NCI-H510A treated with DMSO at 0.1 percent for 48 hours (cell line): Measurements from ENCODE around the gene PARN.
"Not testable (repeated sequence)": the region's sequence is repeated elsewhere in the genome, so short reads cannot be mapped to it uniquely, and the experiment has no call there.

Source experiments
- DNase-seq: peaks from one replicate; lab custom pipeline; 2025; lab: John Stamatoyannopoulos, UW

Gene PARN, protein sequence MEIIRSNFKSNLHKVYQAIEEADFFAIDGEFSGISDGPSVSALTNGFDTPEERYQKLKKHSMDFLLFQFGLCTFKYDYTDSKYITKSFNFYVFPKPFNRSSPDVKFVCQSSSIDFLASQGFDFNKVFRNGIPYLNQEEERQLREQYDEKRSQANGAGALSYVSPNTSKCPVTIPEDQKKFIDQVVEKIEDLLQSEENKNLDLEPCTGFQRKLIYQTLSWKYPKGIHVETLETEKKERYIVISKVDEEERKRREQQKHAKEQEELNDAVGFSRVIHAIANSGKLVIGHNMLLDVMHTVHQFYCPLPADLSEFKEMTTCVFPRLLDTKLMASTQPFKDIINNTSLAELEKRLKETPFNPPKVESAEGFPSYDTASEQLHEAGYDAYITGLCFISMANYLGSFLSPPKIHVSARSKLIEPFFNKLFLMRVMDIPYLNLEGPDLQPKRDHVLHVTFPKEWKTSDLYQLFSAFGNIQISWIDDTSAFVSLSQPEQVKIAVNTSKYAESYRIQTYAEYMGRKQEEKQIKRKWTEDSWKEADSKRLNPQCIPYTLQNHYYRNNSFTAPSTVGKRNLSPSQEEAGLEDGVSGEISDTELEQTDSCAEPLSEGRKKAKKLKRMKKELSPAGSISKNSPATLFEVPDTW

DNA sequence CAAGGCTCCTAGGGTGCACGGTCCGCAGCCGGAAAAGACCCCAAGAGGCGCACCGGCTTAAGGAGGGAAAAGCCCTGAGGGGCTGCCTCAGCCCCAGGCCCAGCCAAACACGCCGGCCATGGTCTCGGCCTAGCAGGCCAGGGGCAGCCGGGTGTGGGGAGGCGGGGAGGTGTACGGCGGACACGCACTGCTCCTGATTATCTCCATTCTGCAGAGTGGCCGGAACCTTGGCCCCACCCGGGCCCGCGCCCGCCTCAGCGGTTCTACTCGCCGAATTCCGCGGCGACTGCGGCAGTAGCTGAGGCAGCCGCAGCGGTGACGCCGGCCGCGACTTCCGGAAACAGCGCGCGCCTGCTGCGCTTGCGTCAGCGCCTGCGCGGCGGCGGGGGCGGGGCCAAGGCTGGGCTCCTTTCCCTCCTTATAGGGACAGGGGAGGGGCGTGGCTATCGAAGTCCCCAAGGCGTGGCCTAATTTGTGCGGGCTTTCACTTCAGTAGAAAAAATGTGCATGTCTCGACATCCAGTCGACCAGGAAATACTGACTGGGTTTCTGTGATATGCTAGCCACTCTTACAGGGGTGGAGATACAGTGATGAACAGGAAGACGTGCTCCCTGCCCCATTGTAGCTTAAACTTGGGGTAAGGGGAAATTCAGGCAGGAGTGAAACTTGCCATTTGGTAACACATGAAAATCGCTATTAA is at the start of gene PARN:
TSS of gene PARN (minus strand) at position 342 of the 701 bp plus-strand sequence. CDS start at position 207, 135 bp downstream.
- DNase-seq = peak; percentile 89

DNA sequence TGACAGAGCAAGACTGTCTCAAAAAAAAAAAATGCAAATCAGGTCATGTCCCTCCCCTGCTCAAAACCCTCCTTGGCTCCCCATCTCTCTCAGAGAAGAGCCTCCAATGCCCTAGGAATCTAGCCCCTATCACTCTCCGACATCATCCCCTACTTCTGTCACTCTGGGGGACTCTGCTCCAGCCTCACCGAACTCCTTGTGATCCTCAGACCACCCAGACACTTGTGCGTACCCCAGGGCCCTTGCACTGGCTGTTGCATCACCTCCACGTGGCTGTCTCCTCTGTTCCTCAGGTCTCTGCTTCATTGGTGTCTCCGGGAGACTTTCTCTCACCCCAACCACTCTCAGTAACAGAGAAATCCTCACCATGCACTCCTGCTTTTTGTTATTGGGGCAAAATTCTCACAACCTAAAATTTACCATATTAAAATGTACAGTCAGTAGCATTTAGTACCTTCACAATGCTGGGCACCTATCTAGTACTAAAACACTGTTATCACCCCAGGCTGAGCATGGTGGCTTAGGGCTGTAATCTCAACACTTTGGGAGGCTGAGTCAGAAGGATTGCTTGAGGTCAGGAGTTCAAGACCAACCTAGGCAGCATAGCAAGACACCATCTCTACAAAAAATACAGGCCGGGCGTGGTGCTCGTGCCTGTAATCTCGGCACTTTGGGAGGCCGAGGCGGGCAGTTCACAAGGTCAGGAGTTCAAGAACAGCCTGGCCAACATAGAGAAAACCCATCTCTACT is 48.9 kb upstream of the PARN start:
- DNase-seq = no peak

DNA sequence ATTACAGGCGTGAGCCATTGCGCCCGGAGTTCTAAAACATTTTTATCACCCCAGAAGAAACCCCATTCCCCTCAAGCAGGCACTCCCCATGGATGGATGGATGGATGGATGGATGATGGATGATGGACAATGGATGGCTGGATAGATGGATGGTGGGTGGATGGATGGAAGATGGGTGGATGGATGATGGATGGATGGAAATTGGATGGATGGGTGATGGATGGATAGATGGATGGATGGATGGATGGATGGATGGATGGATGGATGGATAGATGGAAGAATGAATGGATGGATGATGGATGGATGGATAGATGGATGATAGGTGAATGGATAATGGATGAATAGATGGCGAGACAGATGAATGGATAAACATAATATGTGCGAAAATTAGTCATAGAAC is 47.6 kb upstream of the PARN start:
- DNase-seq = no peak

DNA sequence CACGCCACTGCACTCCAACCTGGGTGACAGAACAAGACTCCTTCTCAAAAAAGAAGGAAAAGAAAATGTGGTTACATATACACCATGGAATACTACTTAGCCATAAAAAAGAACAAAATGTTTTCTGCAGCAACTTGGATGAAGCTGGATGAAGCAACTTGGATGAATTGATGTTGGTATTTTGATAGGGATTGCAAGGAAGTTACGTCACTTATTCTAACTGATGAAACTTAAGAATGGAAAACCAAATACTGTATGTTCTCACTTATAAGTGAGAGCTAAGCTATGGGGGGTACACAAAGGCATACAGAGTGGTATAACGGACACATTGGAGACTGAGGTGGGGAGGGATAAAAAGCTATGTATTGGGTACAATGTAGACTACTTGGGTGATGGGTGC is 46.6 kb upstream of the PARN start:
- no peak for DNase-seq

DNA sequence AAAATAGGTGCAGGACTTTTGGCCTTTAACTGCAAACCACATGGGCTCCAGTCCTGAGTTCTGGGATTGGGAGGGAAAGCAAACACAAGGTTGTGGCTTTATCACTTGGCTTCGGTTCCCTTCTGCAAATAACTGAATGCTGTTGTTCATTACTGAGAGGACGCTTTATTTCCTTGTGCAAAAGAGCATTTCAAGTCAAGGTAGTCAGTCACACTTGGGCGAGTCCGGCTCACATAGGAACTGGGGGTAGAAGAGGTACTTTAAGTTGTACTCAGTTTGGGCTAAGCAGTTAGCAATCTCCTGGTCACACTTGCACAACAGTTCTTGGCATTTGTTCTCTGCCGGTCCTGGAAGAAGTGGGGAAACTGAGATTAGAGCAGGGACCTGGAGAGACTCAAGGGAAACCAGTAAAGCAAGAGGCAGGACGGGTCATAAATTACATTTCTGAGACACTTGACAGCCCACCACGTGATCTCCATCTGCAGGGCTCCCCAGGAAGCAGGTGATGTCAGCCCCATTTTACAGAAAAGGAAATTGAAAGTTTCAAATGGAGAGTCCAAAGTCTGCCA is 42.4 kb upstream of the PARN start:
- no peak for DNase-seq

DNA sequence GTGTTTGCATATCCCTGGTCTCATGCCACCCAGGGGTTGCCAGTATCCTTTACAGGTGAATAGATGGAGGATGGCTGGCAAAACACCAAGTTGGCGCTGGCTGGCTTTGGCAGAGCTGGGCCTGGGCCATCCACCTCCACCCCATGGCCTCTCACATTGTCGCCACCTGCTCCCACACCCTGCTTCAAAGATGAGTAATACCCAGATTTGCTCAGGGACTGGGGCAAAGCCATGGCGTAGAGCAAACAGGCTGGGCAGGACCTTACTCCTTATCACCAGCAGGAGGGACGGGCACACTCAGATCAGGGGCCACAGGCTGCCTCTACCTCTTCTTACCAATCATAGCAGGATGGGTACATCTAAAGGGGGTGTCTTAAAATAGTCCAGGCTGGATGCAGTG is 39.7 kb upstream of the PARN start:
- no peak for DNase-seq

DNA sequence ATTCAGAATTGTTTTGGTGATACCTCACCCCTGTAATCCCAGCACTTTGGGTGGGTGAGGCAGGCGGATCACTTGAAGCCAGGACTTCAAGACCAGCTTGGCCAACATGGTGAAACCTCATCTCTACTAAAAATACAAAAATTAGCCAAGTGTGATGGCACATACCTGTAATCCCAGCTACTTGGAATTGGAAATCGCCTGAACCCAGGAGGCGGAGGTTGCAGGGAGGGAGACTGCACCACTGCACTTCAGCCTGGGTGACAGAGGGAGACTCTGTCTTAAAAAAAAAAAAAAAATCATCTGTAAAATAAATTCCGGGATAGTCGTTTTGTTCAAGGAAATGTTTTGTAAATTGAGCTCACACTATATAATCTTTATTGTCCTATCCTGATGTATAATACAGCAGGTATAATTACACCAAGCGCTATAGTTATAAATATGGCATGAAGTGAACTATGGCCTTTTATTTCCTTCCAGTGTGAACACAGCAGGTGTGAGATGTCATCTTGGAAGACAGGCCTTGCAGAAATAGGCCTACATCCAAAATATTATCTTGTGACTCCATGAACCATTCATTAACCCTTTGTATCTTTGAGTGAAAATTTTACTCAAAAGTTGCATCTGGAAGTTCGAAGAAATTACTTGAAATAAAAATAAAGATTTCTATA is 38.6 kb upstream of the PARN start:
- no peak for DNase-seq

DNA sequence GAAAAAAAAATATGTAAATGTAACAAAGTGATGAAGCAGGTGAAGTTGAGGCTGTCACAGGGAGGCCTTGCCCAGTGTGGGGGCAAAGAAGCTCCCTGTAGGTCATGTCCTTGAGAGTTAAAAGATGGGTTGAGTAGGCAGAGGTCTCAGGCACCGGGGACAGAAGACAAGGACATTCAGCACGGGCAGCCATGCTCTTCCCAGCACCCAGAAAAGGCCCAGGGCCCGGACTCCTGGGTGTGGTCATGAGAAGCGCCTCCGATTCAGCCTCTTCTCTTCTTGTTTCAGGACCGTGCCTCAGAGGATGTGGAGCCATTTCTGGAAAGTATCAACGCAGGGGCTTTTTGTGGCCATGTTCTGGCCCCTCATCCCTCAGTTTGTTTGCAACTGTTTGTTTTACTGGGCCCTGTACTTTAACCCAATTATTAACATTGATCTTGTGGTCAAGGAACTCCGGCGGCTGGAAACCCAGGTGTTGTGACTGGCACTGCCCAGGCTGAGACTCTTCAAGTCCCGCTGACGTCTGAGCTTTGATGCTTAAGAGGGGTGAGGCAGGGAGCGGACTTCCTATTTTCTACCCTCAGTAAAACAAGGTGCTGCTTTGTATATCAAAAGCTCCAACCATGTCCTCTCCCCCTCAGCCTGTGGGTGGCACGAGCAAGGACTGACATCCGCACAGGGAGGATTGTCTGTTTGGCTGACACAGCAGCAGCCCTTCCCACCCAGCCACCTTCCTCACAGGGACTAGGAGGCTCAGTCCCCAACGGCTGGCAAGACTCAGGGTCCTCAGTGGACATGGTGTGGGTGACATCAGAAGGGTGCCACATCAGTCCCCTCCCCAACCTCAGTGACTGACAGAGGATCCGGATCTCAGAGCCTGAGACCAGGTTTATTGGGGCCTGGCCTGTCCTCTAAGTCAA is 37.5 kb upstream of the PARN start:
- no peak for DNase-seq

DNA sequence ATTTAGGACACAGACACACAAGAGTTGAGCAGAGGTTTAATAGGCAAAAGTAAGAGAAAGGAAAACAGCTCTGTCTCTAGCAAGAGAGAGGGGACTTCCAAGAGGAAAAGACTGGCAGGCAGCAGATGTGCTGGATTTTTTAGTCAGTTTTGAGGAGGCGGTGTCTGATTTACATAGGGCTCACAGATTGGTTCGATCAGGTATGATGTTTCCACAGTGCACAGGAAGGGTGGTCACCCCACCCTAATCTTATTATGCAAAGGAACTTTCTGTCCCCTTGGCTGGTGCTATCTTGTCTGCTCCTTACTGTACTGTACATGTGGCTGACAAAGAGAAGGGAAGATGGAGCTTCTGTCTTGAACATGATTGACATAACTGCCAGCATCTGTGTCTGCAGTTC is 28.0 kb upstream of the PARN start:
- DNase-seq = no peak

DNA sequence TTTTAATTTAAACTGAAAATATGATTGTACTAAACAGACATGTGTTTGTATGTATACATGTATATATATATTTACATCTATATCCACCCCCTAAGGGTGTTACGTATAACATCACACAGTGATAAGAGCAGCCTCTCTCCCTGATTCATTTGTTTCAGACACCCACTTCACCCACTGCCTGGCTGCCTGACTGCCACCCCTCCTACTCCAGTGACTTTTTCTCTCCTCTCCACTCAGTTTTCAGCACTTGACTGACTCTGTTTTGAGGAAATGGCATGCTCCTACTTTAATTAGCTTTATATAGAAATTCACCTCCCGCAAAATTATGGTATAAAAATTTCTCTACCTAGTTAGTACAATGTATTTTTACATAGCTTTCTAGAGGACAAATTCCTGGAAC is 22.7 kb upstream of the PARN start:
- no peak for DNase-seq

DNA sequence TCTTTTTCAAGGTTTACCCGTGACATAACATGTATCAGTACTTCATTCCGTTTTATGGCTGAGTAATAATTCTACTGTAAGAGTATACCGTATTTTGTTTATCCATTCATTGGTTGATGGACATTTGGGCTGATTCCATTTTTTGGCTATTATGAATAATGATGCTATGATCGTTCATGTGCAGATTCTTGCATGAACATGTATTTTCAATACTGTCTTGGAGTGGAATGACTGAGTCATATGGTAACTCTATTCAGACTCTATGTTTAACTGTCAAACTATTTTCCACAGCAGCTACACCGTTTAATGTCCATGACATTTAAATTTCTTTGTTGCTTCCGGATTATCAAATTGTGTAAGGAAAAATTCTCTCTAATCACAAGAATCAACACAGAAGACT is 20.6 kb upstream of the PARN start:
- DNase-seq = no peak

DNA sequence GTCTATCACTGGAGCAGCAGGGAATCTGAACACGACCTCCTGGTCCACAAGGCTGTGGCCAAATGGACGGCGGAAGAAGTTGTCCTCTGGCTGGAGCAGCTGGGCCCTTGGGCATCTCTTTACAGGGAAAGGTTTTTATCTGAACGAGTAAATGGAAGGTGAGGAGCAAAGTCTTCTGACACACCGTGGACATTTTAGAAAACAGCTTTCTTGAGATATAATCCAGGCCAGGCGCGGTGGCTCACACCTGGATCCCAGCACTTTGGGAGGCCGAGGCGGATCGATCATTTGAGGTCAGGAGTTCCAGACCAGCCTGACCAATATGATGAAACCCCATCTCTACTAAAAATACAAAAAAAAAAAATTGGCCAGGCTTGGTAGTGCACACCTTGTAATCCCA is 19.8 kb upstream of the PARN start:
- DNase-seq = no peak

DNA sequence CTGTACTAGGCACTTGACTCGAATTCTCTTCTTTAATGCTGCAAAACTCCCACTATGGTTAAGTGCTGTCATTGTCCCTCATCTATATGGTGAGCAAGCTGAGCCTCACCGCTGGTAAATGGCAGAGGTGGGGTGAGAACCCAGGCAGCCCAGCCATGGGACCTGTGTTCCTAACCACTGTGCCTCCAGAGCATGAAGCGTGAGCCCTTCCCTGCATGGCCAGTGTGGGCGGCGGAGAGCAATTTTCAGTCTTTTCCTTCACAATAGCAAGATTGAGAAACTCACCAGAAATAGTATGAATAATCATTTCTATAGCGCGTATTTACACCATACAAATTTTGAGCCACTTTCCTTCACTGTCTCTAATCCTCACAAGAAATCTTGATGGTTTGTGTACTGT is 11.9 kb upstream of the PARN start:
- DNase-seq = no peak

DNA sequence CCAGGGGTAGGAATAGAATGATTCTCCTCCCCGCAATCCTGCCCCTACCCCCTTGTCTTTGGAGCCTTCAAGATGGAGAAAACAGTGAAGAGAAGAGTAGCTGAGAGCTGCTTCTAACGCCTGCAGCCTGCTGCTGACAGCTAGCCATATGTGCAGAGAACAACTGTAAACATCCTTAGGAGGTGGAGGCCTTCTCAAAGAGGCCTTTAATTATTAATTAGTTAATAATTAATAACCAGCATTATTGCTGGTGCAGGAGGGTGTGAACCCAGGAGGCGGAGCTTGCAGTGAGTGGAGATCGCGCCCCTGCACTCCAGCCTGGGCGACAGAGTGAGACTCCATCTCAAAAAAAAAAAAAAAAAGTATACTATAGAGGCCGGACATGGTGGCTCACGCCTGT is 11.1 kb upstream of the PARN start:
- DNase-seq = no peak

DNA sequence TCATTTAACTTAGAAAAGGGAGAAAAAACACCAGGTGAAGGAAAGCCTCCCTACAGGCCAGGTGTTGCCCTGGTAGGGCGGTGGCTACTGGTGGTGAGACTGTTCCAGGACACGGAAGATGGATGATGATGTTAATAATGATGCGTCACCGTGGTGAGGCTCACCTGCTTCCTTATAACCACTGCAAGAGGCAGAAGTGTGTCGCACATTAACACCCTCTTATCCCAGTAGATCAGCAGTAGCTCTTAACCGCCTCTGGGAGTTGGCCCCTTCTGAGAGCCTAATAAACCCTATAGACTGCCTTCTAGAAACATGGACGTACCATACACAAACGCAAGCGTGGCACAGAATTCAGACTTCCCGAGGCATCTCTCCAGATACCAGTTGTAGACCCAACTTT is 10.5 kb upstream of the PARN start:
- DNase-seq = peak; percentile 73

DNA sequence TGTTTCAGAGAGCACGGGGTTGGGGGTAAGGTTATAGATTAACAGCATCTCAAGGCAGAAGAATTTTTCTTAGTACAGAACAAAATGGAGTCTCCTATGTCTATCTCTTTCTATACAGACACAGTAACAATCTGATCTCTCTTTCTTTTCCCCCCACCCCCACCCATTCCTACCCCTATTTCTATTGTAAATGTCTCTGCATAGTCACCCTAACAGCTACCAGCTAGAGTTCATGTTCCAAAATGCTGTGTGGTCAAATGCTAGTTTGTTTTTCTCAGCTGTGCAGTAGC is 6.8 kb upstream of the PARN start:
- not testable (repeated sequence) for DNase-seq

DNA sequence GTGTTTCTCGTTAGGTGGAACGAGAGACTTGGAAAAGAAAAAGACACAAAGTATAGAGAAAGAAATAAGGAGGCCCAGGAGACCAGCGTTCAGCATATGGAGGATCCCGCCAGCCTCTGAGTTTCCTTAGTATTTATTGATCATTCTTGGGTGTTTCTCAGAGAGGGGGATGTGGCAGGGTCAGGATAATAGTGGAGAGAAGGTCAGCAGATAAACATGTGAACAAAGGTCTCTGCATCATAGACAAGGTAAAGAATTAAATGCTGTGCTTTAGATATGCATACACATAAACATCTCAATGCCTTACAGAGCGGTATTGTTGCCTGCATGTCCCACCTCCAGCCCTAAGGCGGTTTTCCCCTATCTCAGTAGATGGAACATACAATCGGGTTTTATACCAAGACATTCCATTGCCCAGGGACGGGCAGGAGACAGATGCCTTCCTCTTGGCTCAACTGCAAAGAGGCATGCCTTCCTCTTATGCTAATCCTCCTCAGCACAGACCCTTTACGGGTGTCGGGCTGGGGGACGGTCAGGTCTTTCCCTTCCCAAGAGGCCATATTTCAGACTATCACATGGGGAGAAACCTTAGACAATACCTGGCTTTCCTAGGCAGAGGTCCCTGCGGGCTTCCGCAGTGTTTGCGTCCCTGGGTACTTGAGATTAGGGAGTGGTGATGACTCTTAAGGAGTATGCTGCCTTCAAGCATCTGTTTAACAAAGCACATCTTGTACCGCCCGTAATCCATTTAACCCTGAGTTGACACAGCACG is 6.3 kb upstream of the PARN start:
- not testable (repeated sequence) for DNase-seq

DNA sequence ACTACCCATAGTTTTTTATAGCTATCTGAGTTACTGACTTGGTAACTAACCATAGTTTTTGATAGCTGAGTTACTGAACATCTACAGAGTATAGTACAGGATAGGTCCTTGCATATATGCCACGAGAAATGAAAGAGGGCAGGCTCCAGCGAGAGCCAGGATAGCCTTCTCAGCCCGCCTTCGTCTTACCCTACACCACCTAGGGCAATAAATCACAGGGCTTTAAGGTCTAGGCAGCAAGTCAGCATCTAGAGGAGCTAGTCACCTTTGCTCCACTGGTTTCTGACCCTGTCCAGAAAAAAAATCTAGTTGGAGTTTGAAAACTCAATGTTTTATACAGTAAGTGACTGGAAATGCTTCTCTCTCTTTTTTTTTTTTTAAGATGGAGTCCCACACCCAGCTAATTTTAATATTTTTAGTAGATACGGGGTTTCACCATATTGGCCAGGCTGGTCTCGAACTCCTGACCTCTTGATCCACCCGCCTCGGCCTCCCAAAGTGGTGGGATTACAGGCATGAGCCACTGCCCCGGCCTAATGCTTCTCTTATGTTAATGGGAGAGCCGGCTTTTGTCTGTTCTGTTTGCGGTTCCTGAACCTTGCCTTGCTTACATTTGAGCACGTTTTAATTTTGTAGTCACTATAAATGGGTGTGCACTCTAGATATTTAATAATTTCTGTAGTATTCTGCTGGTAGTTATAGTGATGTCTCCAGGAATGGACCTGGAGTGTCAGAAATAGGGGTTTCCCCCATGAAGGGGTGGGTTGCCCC is 5.5 kb upstream of the PARN start:
- DNase-seq = no peak

DNA sequence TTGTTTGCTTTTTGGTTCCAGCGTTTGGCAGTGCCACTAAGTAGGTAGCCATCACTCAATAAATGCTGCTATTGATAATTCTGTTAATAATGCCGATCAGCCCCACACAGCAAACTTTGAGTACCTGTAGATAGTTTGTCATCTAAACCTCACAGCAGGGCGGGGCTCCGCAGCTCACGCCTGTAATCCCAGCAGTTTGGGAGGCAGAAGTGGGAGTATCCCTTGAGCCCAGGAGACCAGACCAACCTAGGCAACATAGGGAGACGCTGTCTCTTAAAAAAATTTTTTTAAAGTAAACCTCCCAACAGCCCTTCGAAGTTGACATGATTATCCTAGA is 4.3 kb upstream of the PARN start:
- no peak for DNase-seq
